Mucosa of descending colon (tissue), 3 donors: ENCODE results near the gene DAPK1. TPM values are rescaled to one million over a fixed set of nuclear protein-coding genes. Genes with fewer than 3 reads are reported as not detected.

Source experiments
- ATAC-seq: fragments of 200-7000 bp; cut with Tn5 transposase; one replicate; pipeline ENCODE4 v1.9.1; 2020; ENCODE audit warnings: mild to moderate bottlenecking, moderate library complexity
- DNase-seq, 3 donors: peaks; one replicate each; pipeline ENCODE4 v3.0.0-alpha.2; 2020
- H3K36me3 ChIP-seq: fragments of 200-600 bp; one replicate; pipeline ENCODE4 v1.8.0; 2021; ENCODE audit warnings: low read depth, mild to moderate bottlenecking
- H3K4me1 ChIP-seq: fragments of 200-600 bp; one replicate; pipeline ENCODE4 v1.8.0; 2021; ENCODE audit warnings: low read depth, mild to moderate bottlenecking
- H3K4me3 ChIP-seq: fragments of 200-600 bp; one replicate; pipeline ENCODE4 v1.8.0; 2021; ENCODE audit warnings: mild to moderate bottlenecking
- H3K9me3 ChIP-seq: fragments of 200-600 bp; one replicate; pipeline ENCODE4 v1.8.0; 2021; ENCODE audit warnings: mild to moderate bottlenecking
- CTCF ChIP-seq: fragments of 200-600 bp; IDR thresholded peaks from one replicate; pipeline ENCODE4 v1.8.0; 2022; ENCODE audit warnings: antibody characterized with exemption, mild to moderate bottlenecking
- intact Hi-C, 2 donors: fragments of 100-400 bp; cut with DNase I in 1 of 2; cut with micrococcal nuclease in 1 of 2; formaldehyde crosslinking; loops; one replicate each; pipeline versions ENCODE4 v1.11.0 to v1.11.1; 2022; cut with DNase I, micrococcal nuclease
- total RNA-seq, 3 donors: library from RNA; stranded (reverse); fragmentation: NEBNext Ultra II Directional in 2 of 3; extraction: Animal tissue kit (Norgen Biotek cat#: 25700) in 2 of 3; gene quantifications; one replicate each; pipeline versions ENCODE4 v1.2.1 to v1.2.4, GENCODE V29; 2021 to 2023
- donor health status: DM: no; HTN: no; CAD: no; lungs with moderate emphysema.
- donor health status: DM: no; HTN: no; CAD: no.
- donor health status: DM: no; HTN: yes; CAD: no.

Gene DAPK1
- total RNA-seq, 3 donors from 2014 or later, result 22.2 to 98.7 (median 25.9) TPM

GRCh38 chr9:87464992-87465378 is 32.7 kb upstream of the DAPK1 start:
- TF ChIP-seq CTCF, result no peak
- no peak for DNase-seq
- no peaks in the 10 kb centered on the region for H3K9me3 ChIP-seq
- H3K36me3 ChIP-seq, result no peaks in the 10 kb centered on the region
- intact Hi-C loops, result no loop called here
- H3K4me3 ChIP-seq, result no peak overlapping the region
- no peaks in the 10 kb centered on the region for H3K4me1 ChIP-seq
- no peak for ATAC-seq

- Histone ChIP-seq H3K9me3 (no peaks in the 10 kb centered on the region), H3K4me3 (no peak overlapping the region), H3K4me1 (no peaks in the 10 kb centered on the region), H3K36me3 (no peaks in the 10 kb centered on the region)
- intact Hi-C loops, result no loop called here
- ATAC-seq (no peak), DNase-seq (no peak)
- no peak for TF ChIP-seq CTCF
Measured at GRCh38 chr9:87465816-87466215, 31.9 kb upstream of the DAPK1 start.

- no peak for TF ChIP-seq CTCF
- no peaks in the 10 kb centered on the region for H3K36me3 ChIP-seq
- H3K9me3 ChIP-seq, result no peaks in the 10 kb centered on the region
- intact Hi-C loops, result no loop called here
- ATAC-seq, result no peak
- no peaks in the 10 kb centered on the region for H3K4me1 ChIP-seq
- no peak overlapping the region for H3K4me3 ChIP-seq
- no peak for DNase-seq
Measured at GRCh38 chr9:87467187-87467586, 30.5 kb upstream of the DAPK1 start.

- Histone ChIP-seq H3K9me3 (no peaks in the 10 kb centered on the region), H3K4me3 (no peak overlapping the region), H3K4me1 (no peaks in the 10 kb centered on the region), H3K36me3 (no peaks in the 10 kb centered on the region)
- TF ChIP-seq CTCF, result no peak
- no peak for ATAC-seq
- intact Hi-C loops, result no loop called here
- no peak for DNase-seq
Measured at GRCh38 chr9:87469793-87470465, 27.7 kb upstream of the DAPK1 start.

- no peaks in the 10 kb centered on the region for H3K9me3 ChIP-seq
- H3K4me1 ChIP-seq, result no peaks in the 10 kb centered on the region
- TF ChIP-seq CTCF, result no peak
- DNase-seq, result no peak
- ATAC-seq, result no peak
- H3K36me3 ChIP-seq, result no peaks in the 10 kb centered on the region
- intact Hi-C loops, result no loop called here
- no peak overlapping the region for H3K4me3 ChIP-seq
Measured at GRCh38 chr9:87471746-87472145, 25.9 kb upstream of the DAPK1 start.

GRCh38 chr9:87475463-87475862 is 22.2 kb upstream of the DAPK1 start:
- Histone ChIP-seq H3K4me3 (no peak overlapping the region), H3K4me1 (no peaks in the 10 kb centered on the region), H3K9me3 (no peaks in the 10 kb centered on the region), H3K36me3 (no peaks in the 10 kb centered on the region)
- DNase-seq (no peak), ATAC-seq (no peak)
- TF ChIP-seq CTCF, result no peak
- intact Hi-C loops, result no loop called here
